ENCODE measurements around the gene ZNF532. TPM values are rescaled to one million over a fixed set of nuclear protein-coding genes. Genes with fewer than 3 reads are reported as not detected.

The ZNF532 gene
- polyA plus RNA-seq, 3 donors = 0.76 to 18.5 (median 1.7) TPM

GRCh38 chr18:58845928-58846724 is 18.6 kb upstream of the ZNF532 start:
- Histone ChIP-seq H3K9ac (ENCODE audit: insufficient read depth, low read length, poor library complexity, severe bottlenecking) (no peak overlapping the region), H2AFZ (ENCODE audit: insufficient read depth, low read depth, low read length, poor library complexity, severe bottlenecking) (no peak overlapping the region), H3K4me1 (ENCODE audit: control insufficient read depth in 1 of 2, insufficient read depth in 2 of 2, low read length in 2 of 2) (peaks cover 8 to 9% of the 10 kb centered on the region in 2 donors), H3K27me3 (ENCODE audit: control insufficient read depth in 2 of 2, insufficient read depth in 2 of 2, low read length in 2 of 2) (peaks cover 0 to 11% of the 10 kb centered on the region in 2 donors), H4K20me1 (ENCODE audit: insufficient read depth, low read length) (no peaks in the 10 kb centered on the region), H3K79me2 (ENCODE audit: insufficient read depth, low read length) (no peaks in the 10 kb centered on the region), H3K4me2 (replicated peaks; ENCODE audit: extremely low read depth, low read length, poor library complexity, severe bottlenecking) (no peak overlapping the region), H3K36me3 (replicated peaks in 1 of 2; ENCODE audit: control insufficient read depth in 1 of 2, insufficient read depth in 2 of 2, low read length in 2 of 2) (no peaks in the 10 kb centered on the region), H3K9me3 (replicated peaks in 1 of 2; ENCODE audit: control insufficient read depth in 1 of 2, insufficient read depth in 1 of 2, low read length in 2 of 2) (peaks cover 0 to 8% of the 10 kb centered on the region in 2 donors), H3K4me3 (replicated peaks in 1 of 3; ENCODE audit: low read depth in 2 of 3, low read length in 3 of 3) (no peak overlapping the region), H3K27ac (ENCODE audit: low read depth in 1 of 2, low read length in 2 of 2) (no peak overlapping the region)
- DNase-seq = no peak
- Mint-ChIP-seq H3K9me3 (peaks cover 5 to 17% (median 7%) of the 10 kb centered on the region in 7 donors), H3K4me3 (no peak overlapping the region), H3K27ac (no peak overlapping the region), H3K27me3 (ENCODE audit: low read depth in 3 of 3) (peaks cover 18 to 38% (median 30%) of the 10 kb centered on the region in 3 donors), H3K4me1 (peaks cover 36% of the 10 kb centered on the region), H3K36me3 (no peaks in the 10 kb centered on the region)
- intact Hi-C loops (cut with micrococcal nuclease) = no loop called here
- TF ChIP-seq CTCF (IDR thresholded peaks at IDR 0.05) = no peak
- WGBS (ENCODE audit: insufficient coverage) = 97% methylated on average over 15 of the region's 17 CpGs

- no peaks in the 10 kb centered on the region for H3K79me2 ChIP-seq (ENCODE audit: insufficient read depth, low read length)
- H3K9me3 Mint-ChIP-seq = peaks cover 5 to 17% (median 8%) of the 10 kb centered on the region in 7 donors
- H3K9ac ChIP-seq (ENCODE audit: insufficient read depth, low read length, poor library complexity, severe bottlenecking) = no peak overlapping the region
- H3K4me1 ChIP-seq (ENCODE audit: control insufficient read depth in 1 of 2, insufficient read depth in 2 of 2, low read length in 2 of 2) = peaks cover 8 to 9% of the 10 kb centered on the region in 2 donors
- 15% methylated on average over 28 of the region's 29 CpGs for WGBS (ENCODE audit: insufficient coverage)
- H3K27ac ChIP-seq (ENCODE audit: low read depth in 1 of 2, low read length in 2 of 2) = no peak overlapping the region
- peaks cover 0 to 11% of the 10 kb centered on the region in 2 donors for H3K27me3 ChIP-seq (ENCODE audit: control insufficient read depth in 2 of 2, insufficient read depth in 2 of 2, low read length in 2 of 2)
- H3K9me3 ChIP-seq (replicated peaks in 1 of 2; ENCODE audit: control insufficient read depth in 1 of 2, insufficient read depth in 1 of 2, low read length in 2 of 2) = peaks cover 0 to 8% of the 10 kb centered on the region in 2 donors
- peak overlapping the region; percentile 77 to 92 for H3K4me3 Mint-ChIP-seq
- H3K27me3 Mint-ChIP-seq (ENCODE audit: low read depth in 3 of 3) = peaks cover 14 to 36% (median 30%) of the 10 kb centered on the region in 3 donors
- intact Hi-C loops (cut with micrococcal nuclease) = no loop called here
- no peak for DNase-seq
- H3K36me3 Mint-ChIP-seq = no peaks in the 10 kb centered on the region
- peaks cover 36% of the 10 kb centered on the region for H3K4me1 Mint-ChIP-seq
- no peak overlapping the region for H3K27ac Mint-ChIP-seq
- peak overlapping the region; percentile 72 for H3K4me2 ChIP-seq (replicated peaks; ENCODE audit: extremely low read depth, low read length, poor library complexity, severe bottlenecking)
- H2AFZ ChIP-seq (ENCODE audit: insufficient read depth, low read depth, low read length, poor library complexity, severe bottlenecking) = peak overlapping the region; percentile 78
- H3K36me3 ChIP-seq (replicated peaks in 1 of 2; ENCODE audit: control insufficient read depth in 1 of 2, insufficient read depth in 2 of 2, low read length in 2 of 2) = no peaks in the 10 kb centered on the region
- no peaks in the 10 kb centered on the region for H4K20me1 ChIP-seq (ENCODE audit: insufficient read depth, low read length)
- peak overlapping the region; percentile 4 to 66 (median 16) for H3K4me3 ChIP-seq (replicated peaks in 1 of 3; ENCODE audit: low read depth in 2 of 3, low read length in 3 of 3)
- TF ChIP-seq CTCF (IDR thresholded peaks at IDR 0.05) = no peak
These were observed 17.1 kb upstream of the ZNF532 start for GRCh38 chr18:58847383-58848071.

Data from CD14-positive monocyte (primary cell).